ENCODE measurements around the gene TEX54.
A peak's percentile ranks its signal among the peaks of the same experiment; 100 is the strongest.

Gene TEX54

GRCh38 chr11:62794201-62794775, 38.4 kb downstream of the TEX54 start:
- Histone ChIP-seq H3K4me3 (ENCODE audit: low read depth, low read length) (no peak overlapping the region), H3K36me3 (peaks cover 15% of the 10 kb centered on the region), H3K27me3 (no peaks in the 10 kb centered on the region), H3K4me1 (no peaks in the 10 kb centered on the region), H3K9me3 (no peaks in the 10 kb centered on the region)
- TF ChIP-seq, protein P1, sequence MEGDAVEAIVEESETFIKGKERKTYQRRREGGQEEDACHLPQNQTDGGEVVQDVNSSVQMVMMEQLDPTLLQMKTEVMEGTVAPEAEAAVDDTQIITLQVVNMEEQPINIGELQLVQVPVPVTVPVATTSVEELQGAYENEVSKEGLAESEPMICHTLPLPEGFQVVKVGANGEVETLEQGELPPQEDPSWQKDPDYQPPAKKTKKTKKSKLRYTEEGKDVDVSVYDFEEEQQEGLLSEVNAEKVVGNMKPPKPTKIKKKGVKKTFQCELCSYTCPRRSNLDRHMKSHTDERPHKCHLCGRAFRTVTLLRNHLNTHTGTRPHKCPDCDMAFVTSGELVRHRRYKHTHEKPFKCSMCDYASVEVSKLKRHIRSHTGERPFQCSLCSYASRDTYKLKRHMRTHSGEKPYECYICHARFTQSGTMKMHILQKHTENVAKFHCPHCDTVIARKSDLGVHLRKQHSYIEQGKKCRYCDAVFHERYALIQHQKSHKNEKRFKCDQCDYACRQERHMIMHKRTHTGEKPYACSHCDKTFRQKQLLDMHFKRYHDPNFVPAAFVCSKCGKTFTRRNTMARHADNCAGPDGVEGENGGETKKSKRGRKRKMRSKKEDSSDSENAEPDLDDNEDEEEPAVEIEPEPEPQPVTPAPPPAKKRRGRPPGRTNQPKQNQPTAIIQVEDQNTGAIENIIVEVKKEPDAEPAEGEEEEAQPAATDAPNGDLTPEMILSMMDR (IDR thresholded peaks at IDR 0.05; ENCODE audit: low read depth, low read length) = no peak
- DNase-seq = no peak

DNA sequence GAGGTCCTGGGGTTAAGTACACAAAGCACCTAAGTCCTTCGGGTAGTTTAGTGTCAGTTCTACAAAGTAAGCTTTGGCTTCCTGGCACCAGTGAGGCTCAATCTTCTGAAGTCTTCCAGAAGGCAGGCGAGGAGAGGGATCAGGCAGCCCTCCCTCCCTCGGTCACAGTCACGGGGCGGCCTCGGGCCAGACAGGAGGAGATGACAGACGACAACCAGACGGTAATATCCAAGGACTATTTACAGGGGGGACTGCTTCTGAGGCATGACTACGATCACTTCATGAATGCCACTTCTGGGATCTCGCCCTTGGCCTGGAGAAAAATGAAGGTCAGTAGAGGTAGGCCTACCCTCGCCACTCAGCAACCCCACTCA, 40.5 kb downstream of the TEX54 start:
- TF ChIP-seq, protein P1 (IDR thresholded peaks at IDR 0.05; ENCODE audit: low read depth, low read length) = no peak
- peak; percentile 29 for DNase-seq

GRCh38 chr11:62791501-62792201, 41.0 kb downstream of the TEX54 start, which contains the start of gene TMEM223:
TSS of gene TMEM223 (minus strand) at chr11:62792006. CDS start at chr11:62791994, 12 bp downstream.
- H3K9me3 ChIP-seq = no peaks in the 10 kb centered on the region
- peaks cover 15% of the 10 kb centered on the region for H3K36me3 ChIP-seq
- H3K4me1 ChIP-seq = no peaks in the 10 kb centered on the region
- TF ChIP-seq, protein P1 (IDR thresholded peaks at IDR 0.05; ENCODE audit: low read depth, low read length) = no peak
- peak; percentile 85 for DNase-seq
- H3K27me3 ChIP-seq = no peaks in the 10 kb centered on the region
- H3K4me3 ChIP-seq (ENCODE audit: low read depth, low read length) = peak within 1 kb of the TSS; percentile 76

More for the DNA sequence above, 40.5 kb downstream of the TEX54 start:
- Histone ChIP-seq H3K4me1 (no peaks in the 10 kb centered on the region), H3K4me3 (ENCODE audit: low read depth, low read length) (peak overlapping the region; percentile 76), H3K36me3 (peaks cover 15% of the 10 kb centered on the region), H3K9me3 (no peaks in the 10 kb centered on the region), H3K27me3 (no peaks in the 10 kb centered on the region)

- no peaks in the 10 kb centered on the region for H3K9me3 ChIP-seq
- H3K4me3 ChIP-seq (ENCODE audit: low read depth, low read length) = no peak overlapping the region
- H3K4me1 ChIP-seq = no peaks in the 10 kb centered on the region
- H3K27me3 ChIP-seq = no peaks in the 10 kb centered on the region
- no peak for DNase-seq
- peaks cover 6% of the 10 kb centered on the region for H3K36me3 ChIP-seq
- TF ChIP-seq, protein P1 (IDR thresholded peaks at IDR 0.05; ENCODE audit: low read depth, low read length) = no peak
These were observed 43.1 kb downstream of the TEX54 start for GRCh38 chr11:62789576-62789975.

- TF ChIP-seq, protein P1 (IDR thresholded peaks at IDR 0.05; ENCODE audit: low read depth, low read length) = no peak
- Histone ChIP-seq H3K36me3 (peaks cover 4% of the 10 kb centered on the region; the same call in 1 of the 2 replicates), H3K27me3 (no peaks in the 10 kb centered on the region), H3K9me3 (no peaks in the 10 kb centered on the region), H3K4me3 (ENCODE audit: low read depth, low read length) (no peak overlapping the region), H3K4me1 (no peaks in the 10 kb centered on the region)
- no peak for DNase-seq
These were observed 43.6 kb downstream of the TEX54 start for GRCh38 chr11:62788991-62789390.
